GM03348 (cell line): ENCODE data around the gene PI4KA.
"Not testable (repeated sequence)": the region's sequence is repeated elsewhere in the genome, so short reads cannot be mapped to it uniquely, and the experiment has no call there.

Experiments used
- DNase-seq: peaks from one replicate; pipeline ENCODE4 v3.0.0; 2012; ENCODE audit warnings: low spot score

The PI4KA gene

GRCh38 chr22:20847318-20847822, 11.2 kb downstream of the PI4KA start:
- no peak for DNase-seq

- no peak for DNase-seq
Observed at GRCh38 chr22:20844055-20845037, 14.3 kb downstream of the PI4KA start.

- no peak for DNase-seq
Observed at GRCh38 chr22:20843501-20843900, 15.1 kb downstream of the PI4KA start.

- DNase-seq, result no peak
Observed at GRCh38 chr22:20840646-20841371, 17.8 kb downstream of the PI4KA start.

GRCh38 chr22:20839837-20840645, 18.6 kb downstream of the PI4KA start:
- DNase-seq, result no peak

GRCh38 chr22:20839354-20839753, 19.3 kb downstream of the PI4KA start:
- DNase-seq, result not testable (repeated sequence)

- DNase-seq, result no peak
Observed at GRCh38 chr22:20836987-20837823, 21.4 kb downstream of the PI4KA start.

GRCh38 chr22:20834725-20835124, 23.9 kb downstream of the PI4KA start:
- no peak for DNase-seq

GRCh38 chr22:20834206-20834605, 24.4 kb downstream of the PI4KA start:
- DNase-seq, result no peak

- no peak for DNase-seq
Observed at GRCh38 chr22:20833225-20833665, 25.4 kb downstream of the PI4KA start.

GRCh38 chr22:20829491-20830134, 29.0 kb downstream of the PI4KA start:
- DNase-seq, result no peak

- not testable (repeated sequence) for DNase-seq
Observed at GRCh38 chr22:20826373-20827152, 32.0 kb downstream of the PI4KA start.

- DNase-seq, result no peak
Observed at GRCh38 chr22:20825624-20826023, 33.0 kb downstream of the PI4KA start.

- not testable (repeated sequence) for DNase-seq
Observed at GRCh38 chr22:20825216-20825615, 33.4 kb downstream of the PI4KA start.

GRCh38 chr22:20823264-20823663, 35.3 kb downstream of the PI4KA start:
- DNase-seq, result no peak

GRCh38 chr22:20822240-20822639, 36.4 kb downstream of the PI4KA start:
- no peak for DNase-seq

- DNase-seq, result not testable (repeated sequence)
Observed at GRCh38 chr22:20821717-20822239, 36.8 kb downstream of the PI4KA start.

GRCh38 chr22:20819471-20819870, 39.1 kb downstream of the PI4KA start:
- no peak for DNase-seq

- no peak for DNase-seq
Observed at GRCh38 chr22:20818471-20818870, 40.1 kb downstream of the PI4KA start.
